ENCODE results near the gene CEP170B.

DNA sequence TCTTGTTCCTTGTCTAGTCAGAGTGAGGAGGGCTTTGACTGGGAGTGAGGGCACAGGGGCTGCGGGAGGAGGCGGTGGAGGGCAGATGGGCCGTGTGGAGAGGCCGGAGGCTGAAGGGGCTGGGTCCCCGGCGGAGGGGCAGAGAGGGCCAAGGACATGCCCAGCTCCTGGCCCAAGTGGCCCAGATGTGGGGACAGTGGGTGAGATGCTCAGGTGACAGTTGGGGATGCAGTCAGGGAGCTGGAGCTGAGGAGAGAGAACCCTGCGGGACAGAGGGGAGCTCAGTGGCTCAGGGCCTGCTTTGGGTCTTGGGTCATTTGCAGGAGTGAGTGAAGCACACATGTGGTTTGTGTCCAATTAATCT lies 33.1 kb downstream of the CEP170B start:
- TF ChIP-seq, protein P1, sequence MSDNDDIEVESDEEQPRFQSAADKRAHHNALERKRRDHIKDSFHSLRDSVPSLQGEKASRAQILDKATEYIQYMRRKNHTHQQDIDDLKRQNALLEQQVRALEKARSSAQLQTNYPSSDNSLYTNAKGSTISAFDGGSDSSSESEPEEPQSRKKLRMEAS (IDR thresholded peaks at IDR 0.05): no peak
- TF ChIP-seq ZNF274 (IDR thresholded peaks at IDR 0.05; ENCODE audit: borderline replicate concordance, extremely low read depth, low read length) (no peak), RAD21 (IDR thresholded peaks at IDR 0.05 in 1 of 2, conservative IDR thresholded peaks at IDR 0.05 in 1 of 2; ENCODE audit: low read depth in 2 of 2, low read length in 2 of 2) (no peak)
- TF ChIP-seq, protein P2, sequence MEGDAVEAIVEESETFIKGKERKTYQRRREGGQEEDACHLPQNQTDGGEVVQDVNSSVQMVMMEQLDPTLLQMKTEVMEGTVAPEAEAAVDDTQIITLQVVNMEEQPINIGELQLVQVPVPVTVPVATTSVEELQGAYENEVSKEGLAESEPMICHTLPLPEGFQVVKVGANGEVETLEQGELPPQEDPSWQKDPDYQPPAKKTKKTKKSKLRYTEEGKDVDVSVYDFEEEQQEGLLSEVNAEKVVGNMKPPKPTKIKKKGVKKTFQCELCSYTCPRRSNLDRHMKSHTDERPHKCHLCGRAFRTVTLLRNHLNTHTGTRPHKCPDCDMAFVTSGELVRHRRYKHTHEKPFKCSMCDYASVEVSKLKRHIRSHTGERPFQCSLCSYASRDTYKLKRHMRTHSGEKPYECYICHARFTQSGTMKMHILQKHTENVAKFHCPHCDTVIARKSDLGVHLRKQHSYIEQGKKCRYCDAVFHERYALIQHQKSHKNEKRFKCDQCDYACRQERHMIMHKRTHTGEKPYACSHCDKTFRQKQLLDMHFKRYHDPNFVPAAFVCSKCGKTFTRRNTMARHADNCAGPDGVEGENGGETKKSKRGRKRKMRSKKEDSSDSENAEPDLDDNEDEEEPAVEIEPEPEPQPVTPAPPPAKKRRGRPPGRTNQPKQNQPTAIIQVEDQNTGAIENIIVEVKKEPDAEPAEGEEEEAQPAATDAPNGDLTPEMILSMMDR (IDR thresholded peaks at IDR 0.05; ENCODE audit: control extremely low read depth in 1 of 3, insufficient read depth in 1 of 3, low read depth in 1 of 3, low read length in 3 of 3): no peak

Data from H1 (cell line).